Upper lobe of left lung (tissue), 4 donors: ENCODE measurements around the gene CHAF1B.

Experiments used
- EP300 ChIP-seq, 4 donors: sonication (generic); formaldehyde crosslinking; IDR thresholded peaks; one replicate each; pipeline ENCODE4 v1.5.1; 2017; ENCODE audit warnings: antibody characterized with exemption in 4 of 4, control low read depth in 2 of 4
- POLR2AphosphoS5 ChIP-seq, 2 donors: sonication (generic); formaldehyde crosslinking; IDR thresholded peaks; one replicate each; pipeline ENCODE4 v1.5.1; 2017; ENCODE audit warnings: antibody characterized with exemption in 2 of 2

DNA sequence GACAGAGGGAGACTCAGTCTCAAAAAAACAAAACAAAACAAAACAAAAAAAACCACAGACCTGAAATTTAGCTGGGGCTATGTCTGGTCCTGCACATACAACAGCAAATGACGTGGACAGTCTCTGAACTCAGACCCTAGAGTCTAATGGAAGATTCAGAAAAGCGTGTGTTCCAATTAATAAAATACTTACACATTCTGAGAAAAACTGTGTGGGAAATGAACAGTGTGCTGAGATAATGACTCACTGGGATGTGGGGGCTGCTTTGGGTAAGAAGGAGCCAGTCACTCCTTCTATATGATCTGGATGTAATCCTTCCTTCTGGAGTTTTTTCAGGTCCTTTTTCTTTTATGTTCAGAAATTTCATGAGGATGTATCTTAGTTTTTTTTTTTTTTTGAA is 65.3 kb downstream of the CHAF1B start:
- TF ChIP-seq EP300 (IDR thresholded peaks at IDR 0.05) = no peak
- no peak for TF ChIP-seq POLR2AphosphoS5 (IDR thresholded peaks at IDR 0.05)
